Retinal pigment epithelial cell (primary cell): ENCODE measurements around the gene PGBD4.

Experiments used
- DNase-seq: peaks from one replicate; pipeline ENCODE4 v3.0.0-alpha.2; 2010; ENCODE audit warnings: low read depth
- H3K4me3 ChIP-seq: 2 replicates; pipeline ENCODE4 v1.5.1; 2011; ENCODE audit warnings: mild to moderate bottlenecking, low read length, control low read depth, moderate library complexity
- TF ChIP-seq, protein P1 (sequence below): conservative IDR thresholded peaks from 2 replicates; pipeline ENCODE4 v1.5.1; 2011; ENCODE audit warnings: low read depth, low read length, control low read depth, inconsistent platforms

The PGBD4 gene

DNA sequence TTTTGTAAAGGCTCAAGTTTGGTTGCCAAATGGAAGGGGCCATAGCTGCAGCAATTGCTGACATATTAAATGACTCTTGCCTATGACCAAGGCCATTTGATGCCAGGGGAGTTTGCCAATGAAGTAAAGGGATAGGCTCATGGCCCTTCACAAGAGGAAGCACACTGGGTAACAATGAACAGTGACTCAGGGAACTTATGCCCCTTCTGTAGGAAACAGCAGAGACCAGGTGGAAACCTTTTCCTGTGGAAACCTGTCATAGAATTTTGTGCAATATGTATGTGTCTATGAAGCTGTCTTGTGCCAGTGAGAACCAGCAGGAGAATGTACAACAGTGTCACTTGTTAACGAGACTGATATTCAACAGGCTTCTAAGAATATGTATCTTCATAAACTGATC is 37.4 kb upstream of the PGBD4 start:
- TF ChIP-seq, protein P1, sequence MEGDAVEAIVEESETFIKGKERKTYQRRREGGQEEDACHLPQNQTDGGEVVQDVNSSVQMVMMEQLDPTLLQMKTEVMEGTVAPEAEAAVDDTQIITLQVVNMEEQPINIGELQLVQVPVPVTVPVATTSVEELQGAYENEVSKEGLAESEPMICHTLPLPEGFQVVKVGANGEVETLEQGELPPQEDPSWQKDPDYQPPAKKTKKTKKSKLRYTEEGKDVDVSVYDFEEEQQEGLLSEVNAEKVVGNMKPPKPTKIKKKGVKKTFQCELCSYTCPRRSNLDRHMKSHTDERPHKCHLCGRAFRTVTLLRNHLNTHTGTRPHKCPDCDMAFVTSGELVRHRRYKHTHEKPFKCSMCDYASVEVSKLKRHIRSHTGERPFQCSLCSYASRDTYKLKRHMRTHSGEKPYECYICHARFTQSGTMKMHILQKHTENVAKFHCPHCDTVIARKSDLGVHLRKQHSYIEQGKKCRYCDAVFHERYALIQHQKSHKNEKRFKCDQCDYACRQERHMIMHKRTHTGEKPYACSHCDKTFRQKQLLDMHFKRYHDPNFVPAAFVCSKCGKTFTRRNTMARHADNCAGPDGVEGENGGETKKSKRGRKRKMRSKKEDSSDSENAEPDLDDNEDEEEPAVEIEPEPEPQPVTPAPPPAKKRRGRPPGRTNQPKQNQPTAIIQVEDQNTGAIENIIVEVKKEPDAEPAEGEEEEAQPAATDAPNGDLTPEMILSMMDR = no peak
- no peak for DNase-seq
- H3K4me3 ChIP-seq = no peak overlapping the region

DNA sequence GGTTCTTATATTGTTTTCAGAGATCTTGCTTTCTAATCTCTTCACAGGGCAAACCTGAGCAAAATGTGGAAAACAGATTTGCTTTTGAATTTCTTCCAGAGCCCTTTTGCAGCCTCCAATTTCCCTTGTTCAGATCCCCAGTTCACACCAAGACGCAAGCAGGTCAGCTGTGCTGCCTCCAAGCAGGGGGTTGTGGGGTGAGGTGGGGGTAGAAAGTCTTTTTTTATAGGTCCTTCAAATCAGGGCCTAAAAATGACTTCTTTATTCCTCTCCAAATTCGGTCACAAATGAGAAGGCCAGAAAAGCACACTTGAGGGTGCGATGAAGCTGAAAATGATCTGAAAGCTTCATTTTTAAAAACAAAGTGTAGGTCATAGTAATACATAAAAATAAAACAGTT is 36.6 kb upstream of the PGBD4 start:
- H3K4me3 ChIP-seq = no peak overlapping the region
- TF ChIP-seq, protein P1 = no peak
- DNase-seq = no peak

DNA sequence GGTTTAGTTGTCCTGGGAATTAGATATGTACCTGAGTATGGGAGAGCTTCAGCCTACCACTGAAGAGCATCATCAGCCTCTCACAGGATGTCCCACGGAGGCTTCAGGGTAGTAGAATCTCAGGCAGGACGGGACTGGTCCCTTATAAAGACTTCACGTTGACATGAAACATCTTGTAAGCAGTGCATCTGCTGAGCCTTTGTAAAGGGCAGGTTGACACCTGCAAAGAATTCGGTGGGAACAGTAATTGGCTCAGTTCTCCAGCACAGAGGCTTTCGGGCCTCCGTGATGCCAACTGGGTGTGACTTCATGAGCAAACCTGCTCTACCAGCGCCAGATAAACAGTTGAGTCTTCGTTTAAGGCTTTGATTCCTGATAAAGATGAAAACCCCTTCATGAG is 35.9 kb upstream of the PGBD4 start:
- DNase-seq = no peak
- H3K4me3 ChIP-seq = no peak overlapping the region
- TF ChIP-seq, protein P1 = no peak

DNA sequence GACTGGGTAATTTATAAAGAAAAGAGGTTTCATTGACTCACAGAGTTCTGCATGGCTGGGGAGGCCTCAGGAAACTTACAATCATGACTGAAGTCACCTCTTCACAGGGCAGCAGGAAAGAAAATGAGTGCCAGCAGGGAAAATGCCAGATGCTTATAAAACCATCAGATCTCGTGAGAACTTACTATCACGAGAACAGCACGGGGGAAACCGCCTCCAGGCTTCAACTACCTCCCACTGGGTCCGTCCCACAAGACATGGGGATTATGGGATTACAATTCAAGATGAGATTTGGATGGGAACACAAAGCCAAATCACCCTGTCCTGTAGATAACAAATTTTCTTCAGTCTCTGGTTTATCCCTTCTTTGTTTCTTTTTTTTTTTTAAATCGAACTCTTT is 31.9 kb upstream of the PGBD4 start:
- no peak overlapping the region for H3K4me3 ChIP-seq
- no peak for DNase-seq
- TF ChIP-seq, protein P1 = no peak

DNA sequence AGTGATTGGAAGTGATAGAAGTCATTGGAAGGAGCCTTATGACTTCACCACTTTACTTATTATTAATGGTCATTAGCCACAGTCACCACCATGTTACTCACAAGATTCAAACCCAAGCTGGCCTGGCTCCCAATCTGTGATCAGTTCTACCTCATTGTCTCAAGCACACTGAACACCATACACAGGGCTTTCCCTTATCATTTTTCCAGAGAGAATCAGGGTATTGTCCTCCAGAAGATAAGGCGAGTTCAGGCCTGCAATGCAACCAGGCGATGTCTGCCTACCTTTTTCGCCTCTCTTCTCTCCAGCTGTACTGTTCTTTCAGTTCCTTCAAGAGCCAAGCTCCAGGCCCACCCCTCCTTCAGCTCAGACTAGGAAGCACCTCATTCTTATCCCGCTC is 25.1 kb upstream of the PGBD4 start:
- H3K4me3 ChIP-seq = no peak overlapping the region
- DNase-seq = no peak
- TF ChIP-seq, protein P1 = no peak

DNA sequence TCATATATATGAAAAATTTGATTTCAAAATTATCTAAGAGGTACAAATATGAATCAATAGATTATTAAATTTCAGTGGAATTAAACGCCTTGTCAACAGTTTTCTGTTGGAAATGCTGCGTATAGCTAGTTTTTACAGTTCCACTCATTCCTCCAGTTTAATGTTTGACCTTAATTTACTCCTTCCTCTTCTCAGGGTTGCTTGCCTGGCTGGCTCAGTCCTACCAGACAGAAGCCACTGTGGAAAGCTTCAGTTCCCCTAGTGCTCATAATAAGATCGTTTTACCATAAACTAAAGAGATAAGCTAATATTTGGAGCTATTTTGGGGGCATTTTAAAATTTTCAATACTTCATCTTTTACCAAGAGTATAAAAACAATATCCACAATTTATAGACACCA is 23.0 kb upstream of the PGBD4 start:
- H3K4me3 ChIP-seq = no peak overlapping the region
- TF ChIP-seq, protein P1 = no peak
- DNase-seq = no peak

DNA sequence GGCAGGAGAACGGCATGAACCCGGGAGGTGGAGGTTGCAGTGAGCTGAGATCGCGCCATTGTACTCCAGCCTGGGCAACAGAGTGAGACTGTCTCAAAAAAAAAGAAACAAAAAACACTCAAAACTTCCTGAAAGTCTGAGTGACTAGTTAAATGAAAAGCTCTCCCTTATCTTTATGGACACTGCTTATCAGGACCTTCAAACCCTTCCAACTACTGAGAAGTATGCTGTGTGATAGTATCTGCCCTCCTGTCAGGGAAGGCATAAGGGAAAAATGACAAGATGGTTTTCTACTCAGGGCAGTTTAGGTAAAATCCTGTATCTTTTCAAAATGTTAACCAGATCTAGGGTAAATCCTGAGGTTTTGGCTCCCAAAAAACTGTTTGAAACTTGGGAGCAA is 22.0 kb upstream of the PGBD4 start:
- no peak for DNase-seq
- TF ChIP-seq, protein P1 = no peak
- H3K4me3 ChIP-seq = no peak overlapping the region
